ENCODE data around the gene SEMA3E.
A peak's percentile ranks its signal among the peaks of the same experiment; 100 is the strongest.
"Not testable (repeated sequence)": the region's sequence is repeated elsewhere in the genome, so short reads cannot be mapped to it uniquely, and the experiment has no call there.

SEMA3E gene

GRCh38 chr7:83455612-83456011 is 193.3 kb downstream of the SEMA3E start:
- DNase-seq (ENCODE audit: insufficient read length, low spot score) (no peak), FAIRE-seq (no peak)
- no peak for TF ChIP-seq POLR2A (IDR thresholded peaks at IDR 0.05; ENCODE audit: low read depth, low read length)

GRCh38 chr7:83452256-83452655 is 196.7 kb downstream of the SEMA3E start:
- no peak for DNase-seq (ENCODE audit: insufficient read length, low spot score)
- no peak for FAIRE-seq

GRCh38 chr7:83451501-83452045 is 197.4 kb downstream of the SEMA3E start:
- FAIRE-seq (no peak), DNase-seq (ENCODE audit: insufficient read length, low spot score) (no peak)
- TF ChIP-seq POLR2A (IDR thresholded peaks at IDR 0.05; ENCODE audit: low read depth, low read length): no peak

More at GRCh38 chr7:83452256-83452655, 196.7 kb downstream of the SEMA3E start:
- no peak for TF ChIP-seq POLR2A (IDR thresholded peaks at IDR 0.05; ENCODE audit: low read depth, low read length)

GRCh38 chr7:83449781-83450180 is 199.2 kb downstream of the SEMA3E start:
- DNase-seq (ENCODE audit: insufficient read length, low spot score) (no peak), FAIRE-seq (no peak)
- no peak for TF ChIP-seq POLR2A (IDR thresholded peaks at IDR 0.05; ENCODE audit: low read depth, low read length)

GRCh38 chr7:83447681-83448080 is 201.3 kb downstream of the SEMA3E start:
- no peak for TF ChIP-seq POLR2A (IDR thresholded peaks at IDR 0.05; ENCODE audit: low read depth, low read length)
- FAIRE-seq (no peak), DNase-seq (ENCODE audit: insufficient read length, low spot score) (no peak)

- no peak for FAIRE-seq
- DNase-seq (ENCODE audit: insufficient read length, low spot score): no peak
- no peak for TF ChIP-seq POLR2A (IDR thresholded peaks at IDR 0.05; ENCODE audit: low read depth, low read length)
These were observed 202.8 kb downstream of the SEMA3E start for GRCh38 chr7:83446102-83446669.

GRCh38 chr7:83442911-83443310 is 206.0 kb downstream of the SEMA3E start:
- DNase-seq (ENCODE audit: insufficient read length, low spot score) (no peak), FAIRE-seq (no peak)
- TF ChIP-seq POLR2A (IDR thresholded peaks at IDR 0.05; ENCODE audit: low read depth, low read length): no peak

- FAIRE-seq (no peak), DNase-seq (ENCODE audit: insufficient read length, low spot score) (no peak)
- no peak for TF ChIP-seq POLR2A (IDR thresholded peaks at IDR 0.05; ENCODE audit: low read depth, low read length)
These were observed 209.9 kb downstream of the SEMA3E start for GRCh38 chr7:83439026-83439425.

- not testable (repeated sequence) for FAIRE-seq; DNase-seq (ENCODE audit: insufficient read length, low spot score)
These were observed 218.7 kb downstream of the SEMA3E start for GRCh38 chr7:83430289-83430688.

- no peak for TF ChIP-seq POLR2A (IDR thresholded peaks at IDR 0.05; ENCODE audit: low read depth, low read length)
- no peak for FAIRE-seq
- no peak for DNase-seq (ENCODE audit: insufficient read length, low spot score)
These were observed 219.4 kb downstream of the SEMA3E start for GRCh38 chr7:83429493-83429892.

- TF ChIP-seq POLR2A (IDR thresholded peaks at IDR 0.05; ENCODE audit: low read depth, low read length): no peak
- peak; percentile 20 for FAIRE-seq
- DNase-seq (ENCODE audit: insufficient read length, low spot score): no peak
These were observed 221.1 kb downstream of the SEMA3E start for GRCh38 chr7:83427884-83428283.

- no peak for TF ChIP-seq POLR2A (IDR thresholded peaks at IDR 0.05; ENCODE audit: low read depth, low read length)
- FAIRE-seq: no peak
- DNase-seq (ENCODE audit: insufficient read length, low spot score): no peak
These were observed 222.6 kb downstream of the SEMA3E start for GRCh38 chr7:83426325-83426724.

- FAIRE-seq: no peak
- DNase-seq (ENCODE audit: insufficient read length, low spot score): no peak
- TF ChIP-seq POLR2A (IDR thresholded peaks at IDR 0.05; ENCODE audit: low read depth, low read length): no peak
These were observed 229.9 kb downstream of the SEMA3E start for GRCh38 chr7:83419013-83419412.

- no peak for FAIRE-seq
- TF ChIP-seq POLR2A (IDR thresholded peaks at IDR 0.05; ENCODE audit: low read depth, low read length): no peak
- DNase-seq (ENCODE audit: insufficient read length, low spot score): no peak
These were observed 233.1 kb downstream of the SEMA3E start for GRCh38 chr7:83415840-83416239.

GRCh38 chr7:83414947-83415346 is 234.0 kb downstream of the SEMA3E start:
- no peak for DNase-seq (ENCODE audit: insufficient read length, low spot score)
- FAIRE-seq: no peak
- no peak for TF ChIP-seq POLR2A (IDR thresholded peaks at IDR 0.05; ENCODE audit: low read depth, low read length)

- FAIRE-seq (no peak), DNase-seq (ENCODE audit: insufficient read length, low spot score) (no peak)
- TF ChIP-seq POLR2A (IDR thresholded peaks at IDR 0.05; ENCODE audit: low read depth, low read length): no peak
These were observed 235.1 kb downstream of the SEMA3E start for GRCh38 chr7:83413831-83414230.

Data from H54 (cell line).